Heart right ventricle (tissue), 16 donors: ENCODE measurements around the gene LCE1E. TPM values are rescaled to one million over a fixed set of nuclear protein-coding genes. Genes with fewer than 3 reads are reported as not detected.

ENCODE experiments used
- ATAC-seq, 8 donors: fragments of 200-7000 bp; cut with Tn5 transposase; one replicate each; pipeline ENCODE4 v1.9.1; 2020; ENCODE audit warnings: mild to moderate bottlenecking in 8 of 8, moderate library complexity in 8 of 8, moderate number of reproducible peaks in 1 of 8
- DNase-seq, 2 donors: peaks; one replicate each; pipeline ENCODE4 v3.0.0-alpha.2; 2020
- H3K27ac ChIP-seq, 10 donors: fragments of 200-600 bp; sonication (generic) in 2 of 10; one replicate each; pipeline versions ENCODE4 v1.5.0 to v1.8.0; 2020 to 2022; ENCODE audit warnings: mild to moderate bottlenecking in 3 of 10
- H3K27me3 ChIP-seq, 7 donors: fragments of 200-600 bp; one replicate each; pipeline ENCODE4 v1.8.0; 2021 to 2022; ENCODE audit warnings: mild to moderate bottlenecking in 2 of 7
- H3K36me3 ChIP-seq, 9 donors: fragments of 200-600 bp; sonication (generic) in 1 of 9; one replicate each; pipeline versions ENCODE4 v1.5.0 to v1.8.0; 2020 to 2022; ENCODE audit warnings: mild to moderate bottlenecking in 2 of 9
- H3K4me1 ChIP-seq, 9 donors: fragments of 200-600 bp; sonication (generic) in 1 of 9; one replicate each; pipeline versions ENCODE4 v1.5.0 to v1.8.0; 2020 to 2022; ENCODE audit warnings: mild to moderate bottlenecking in 4 of 9
- H3K4me3 ChIP-seq, 10 donors: fragments of 200-600 bp; sonication (generic) in 2 of 10; one replicate each; pipeline versions ENCODE4 v1.5.0 to v1.8.0; 2020 to 2022; ENCODE audit warnings: mild to moderate bottlenecking in 7 of 10, moderate library complexity in 2 of 10
- H3K9me3 ChIP-seq, 11 donors: fragments of 200-600 bp in 10 of 11; sonication (generic) in 2 of 11; one replicate each; pipeline versions ENCODE4 v1.5.0 to v1.8.0; 2013 to 2022; ENCODE audit warnings: mild to moderate bottlenecking in 2 of 11, control low read depth in 1 of 11, moderate library complexity in 1 of 11
- CTCF ChIP-seq, 9 donors: fragments of 200-600 bp; sonication (generic) in 2 of 9; IDR thresholded peaks; one replicate each; pipeline versions ENCODE4 v1.5.0 to v1.8.0; 2021 to 2022; ENCODE audit warnings: antibody characterized with exemption in 9 of 9, mild to moderate bottlenecking in 5 of 9, moderate library complexity in 1 of 9
- WGBS, 2 donors: extraction: QIAGEN DNeasy Blood & Tissue Kit; methylation state at CpG; one replicate each; pipeline ENCODE4 v1.1.7; 2013; ENCODE audit warnings: inconsistent platforms in 1 of 2; 5-methylcytosine and 5-hydroxymethylcytosine counted together
- intact Hi-C, 10 donors: fragments of 100-400 bp; cut with DNase I; formaldehyde crosslinking; loops; one replicate each; pipeline versions ENCODE4 v1.11.1 to v1.14.2; 2022
- polyA plus RNA-seq, 2 donors: library from polyadenylated mRNA; stranded (reverse); fragments of 200-250 nt; gene quantifications; one replicate each; pipeline ENCODE4 v1.2.3, GENCODE V29; 2013
- total RNA-seq, 10 donors: library from RNA; stranded (reverse); fragmentation: NEBNext Ultra II Directional in 3 of 10; extraction: Animal tissue kit (Norgen Biotek cat#: 25700) in 3 of 10; gene quantifications; one replicate each; pipeline versions ENCODE4 v1.2.1 to v1.2.4, GENCODE V29; 2021 to 2023
- donor health status: Arrhythmogenic right ventricular cardiomyopathy.
- donor health status: ischemic (EF 13 %, LVEDD 7.1; RV severe dilation, severe dysfunction).
- donor health status: healthy with polysubstance abuse.
- donor health status: DM: no; HTN: yes; CAD: no.
- donor health status: DM: no; HTN: no; CAD: no.
- donor health status: ischemic (EF 25% LVEDD 6.9; RV normal size, moderate dysfunction).
- donor health status: ischemic (EF 25% LVEDD 5.7; RV mildly dilated, moderate dysfunction).
- donor health status: healthy.
- donor health status: DM: yes; HTN: yes; CAD: no.
- donor health status: Ischemic cardiomyopathy.
- donor health status: ischemic (EF 35%, LVEDD 5.7; RV mildly dilated, moderate dysfunction).
- donor health status: nonischemic (EF 11% LVEDD 7.7; RV severe dilation, severe dysfunction).
- donor health status: DM: yes; HTN: yes; CAD: no.
- donor health status: PGD.
- donor health status: ischemic (EF 29% LVEDD 5.4; RV normal size, mild dysfunction).
- donor health status: nonischemic (EF 23%, LVEDD 6.1; RV moderate dilation, normal function).

Gene LCE1E
- total and polyA plus RNA-seq, 12 donors = not detected

GRCh38 chr1:152817309-152817708 lies 31.3 kb downstream of the LCE1E start:
- WGBS, 2 donors = 78 to 80% methylated on average over 6 of the region's 6 CpGs
- no peaks in the 10 kb centered on the region for H3K4me1 ChIP-seq
- intact Hi-C loops = no loop called here
- H3K4me3 ChIP-seq = no peak overlapping the region
- H3K27ac ChIP-seq = no peak overlapping the region
- DNase-seq (no peak), ATAC-seq (no peak)
- peaks cover 0 to 6% (median 0%) of the 10 kb centered on the region in 11 donors for H3K9me3 ChIP-seq
- TF ChIP-seq CTCF (IDR thresholded peaks at IDR 0.05) = no peak
- peaks cover 0 to 5% (median 0%) of the 10 kb centered on the region in 7 donors for H3K27me3 ChIP-seq
- no peaks in the 10 kb centered on the region for H3K36me3 ChIP-seq

GRCh38 chr1:152823294-152823693 lies 37.2 kb downstream of the LCE1E start:
- DNase-seq = no peak
- Histone ChIP-seq H3K27me3 (peaks cover 0 to 7% (median 0%) of the 10 kb centered on the region in 7 donors), H3K27ac (no peak overlapping the region), H3K4me3 (no peak overlapping the region), H3K4me1 (no peaks in the 10 kb centered on the region), H3K36me3 (no peaks in the 10 kb centered on the region), H3K9me3 (peaks cover 0 to 2% (median 0%) of the 10 kb centered on the region in 11 donors)
- no peak for TF ChIP-seq CTCF (IDR thresholded peaks at IDR 0.05)
- intact Hi-C loops = no loop called here
- no peak for ATAC-seq
- WGBS, 2 donors = 26 to 33% methylated on average over 5 of the region's 5 CpGs

GRCh38 chr1:152824964-152825363 lies 38.9 kb downstream of the LCE1E start:
- intact Hi-C loops = no loop called here
- no peaks in the 10 kb centered on the region for H3K36me3 ChIP-seq
- H3K27ac ChIP-seq = no peak overlapping the region
- DNase-seq (no peak), ATAC-seq (no peak)
- peaks cover 0 to 15% (median 0%) of the 10 kb centered on the region in 7 donors for H3K27me3 ChIP-seq
- TF ChIP-seq CTCF (IDR thresholded peaks at IDR 0.05) = no peak
- peaks cover 0 to 2% (median 0%) of the 10 kb centered on the region in 11 donors for H3K9me3 ChIP-seq
- H3K4me1 ChIP-seq = no peaks in the 10 kb centered on the region
- H3K4me3 ChIP-seq = no peak overlapping the region

GRCh38 chr1:152827173-152827572 lies 41.1 kb downstream of the LCE1E start, which contains the start of gene LCE1A:
TSS of gene LCE1A (plus strand) at chr1:152827473. CDS start at chr1:152827473, 0 bp downstream.
- intact Hi-C loops = no loop called here
- no peak for DNase-seq
- Histone ChIP-seq H3K27ac (no peak within 1 kb of the TSS), H3K9me3 (no peaks in the 10 kb centered on the region), H3K4me3 (no peak within 1 kb of the TSS), H3K4me1 (no peaks in the 10 kb centered on the region), H3K27me3 (peaks cover 0 to 15% (median 0%) of the 10 kb centered on the region in 7 donors), H3K36me3 (no peaks in the 10 kb centered on the region)
- no peak for TF ChIP-seq CTCF (IDR thresholded peaks at IDR 0.05)
- WGBS, 2 donors = 75 to 97% methylated on average over 2 of the region's 2 CpGs
- no peak for ATAC-seq
